Activated CD4-positive, alpha-beta memory T cell treated with anti-CD3 and anti-CD28 coated beads for 36 hours (primary cell): ENCODE results near the gene SPRED1. TPM values are rescaled to one million over a fixed set of nuclear protein-coding genes. Genes with fewer than 3 reads are reported as not detected.

ENCODE experiments used
- CTCF ChIA-PET: fragments of 350-600 bp; sonication (Branson Sonifier 250); formaldehyde crosslinking; loops from one replicate; lab custom pipeline; 2021; ENCODE audit warnings: antibody characterized with exemption, inconsistent platforms; lab: Charles Lee
- POLR2A ChIA-PET: fragments of 350-600 bp; sonication (Branson Sonifier 250); formaldehyde crosslinking; loops from one replicate; lab custom pipeline; 2021; ENCODE audit warnings: antibody characterized with exemption; lab: Charles Lee
- DNase-seq: peaks from one replicate; pipeline ENCODE4 v3.0.0-alpha.2; 2020
- H3K27ac Mint-ChIP-seq: one replicate; pipeline ENCODE4 v1.8.0; 2021; ENCODE audit warnings: mixed read lengths
- H3K27me3 Mint-ChIP-seq: one replicate; pipeline ENCODE4 v1.8.0; 2021; ENCODE audit warnings: mixed read lengths
- H3K36me3 Mint-ChIP-seq: one replicate; pipeline ENCODE4 v1.8.0; 2021; ENCODE audit warnings: mixed read lengths
- H3K4me1 Mint-ChIP-seq: one replicate; pipeline ENCODE4 v1.8.0; 2021; ENCODE audit warnings: low read depth, mixed read lengths
- H3K4me3 Mint-ChIP-seq: one replicate; pipeline ENCODE4 v1.8.0; 2021; ENCODE audit warnings: mild to moderate bottlenecking, mixed read lengths
- H3K9me3 Mint-ChIP-seq: one replicate; pipeline ENCODE4 v1.8.0; 2021; ENCODE audit warnings: mixed read lengths
- intact Hi-C: fragments of 100-400 bp; cut with micrococcal nuclease; formaldehyde crosslinking; loops from one replicate; pipeline ENCODE4 v1.15.1; 2023
- total RNA-seq, 2 experiments: library from RNA; stranded (reverse); gene quantifications; one replicate each; pipeline ENCODE4 v1.2.3, GENCODE V29; 2021

Gene SPRED1
- total RNA-seq, 2 experiments from 2014 or later: 0.92 to 0.97 TPM

DNA sequence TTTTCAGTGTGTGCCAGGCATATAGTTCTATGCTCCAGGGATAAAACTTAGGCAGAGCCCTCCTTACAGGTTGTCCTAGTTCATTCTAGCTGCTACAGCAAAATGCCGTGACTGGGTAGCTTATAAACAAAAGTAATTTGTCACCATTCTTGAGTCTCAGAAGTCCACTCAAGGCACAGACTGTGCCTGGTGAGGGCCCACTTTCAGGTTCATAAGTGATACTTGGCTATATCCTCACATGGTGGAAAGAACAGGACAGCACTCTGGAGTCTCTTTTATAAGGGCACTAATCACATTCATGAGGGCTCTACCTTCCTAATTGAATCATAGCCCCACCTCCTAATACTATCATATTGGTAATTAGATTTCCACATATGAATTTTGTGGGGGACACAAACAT is 80.1 kb downstream of the SPRED1 start:
- Mint-ChIP-seq H3K4me3 (no peak overlapping the region), H3K27ac (no peak overlapping the region), H3K9me3 (no peaks in the 10 kb centered on the region), H3K27me3 (peaks cover 3% of the 10 kb centered on the region), H3K36me3 (no peaks in the 10 kb centered on the region), H3K4me1 (no peaks in the 10 kb centered on the region)
- POLR2A ChIA-PET: no interaction called here
- intact Hi-C loops: no loop called here
- no peak for DNase-seq
- CTCF ChIA-PET: interaction anchor here (0.6 kb wide), 1 partner anchor 81 kb away, joined by 3 read pairs; no protein-coding TSS in a partner anchor

DNA sequence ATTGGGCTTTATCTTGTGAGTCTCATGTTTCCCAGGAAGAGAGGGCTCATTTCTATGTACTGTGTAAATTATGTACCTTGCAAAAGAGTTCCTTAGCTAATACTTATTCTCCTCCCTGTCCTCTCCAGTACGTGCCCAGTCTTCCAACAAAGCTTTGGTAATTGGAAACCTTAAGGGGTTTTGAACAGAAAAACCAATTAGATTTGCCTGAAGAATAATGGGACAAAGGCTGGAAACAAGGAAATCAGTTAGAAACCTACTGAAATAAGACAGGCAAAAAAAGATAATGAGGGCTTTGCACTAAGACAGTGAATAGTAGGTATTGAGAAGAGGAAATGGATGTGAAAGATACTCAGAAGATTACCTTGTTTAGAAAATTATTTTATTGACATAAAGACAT is 82.5 kb downstream of the SPRED1 start:
- Mint-ChIP-seq H3K4me1 (no peaks in the 10 kb centered on the region), H3K27ac (no peak overlapping the region), H3K36me3 (no peaks in the 10 kb centered on the region), H3K4me3 (no peak overlapping the region), H3K9me3 (no peaks in the 10 kb centered on the region), H3K27me3 (peaks cover 5% of the 10 kb centered on the region)
- intact Hi-C loops: no loop called here
- CTCF ChIA-PET: no interaction called here
- DNase-seq: no peak
- POLR2A ChIA-PET: no interaction called here

DNA sequence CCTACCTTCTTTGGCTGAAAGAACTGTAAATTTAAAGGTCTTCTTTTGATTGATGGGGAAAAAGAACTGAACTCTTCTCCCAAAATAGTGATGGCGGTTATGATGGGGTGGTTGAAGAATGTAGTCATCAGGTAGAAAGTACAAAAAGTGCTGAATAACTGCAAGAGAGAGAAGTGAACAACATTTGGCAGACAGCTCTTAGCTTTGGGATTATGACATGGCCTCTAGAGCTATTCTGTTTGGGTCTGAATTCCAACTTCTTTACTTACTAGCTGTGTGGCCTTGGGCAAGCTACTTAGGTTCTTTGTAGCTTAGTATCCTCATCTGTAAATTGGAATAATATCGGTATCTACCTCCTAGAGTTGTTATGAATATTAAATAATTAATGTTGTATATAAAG is 91.7 kb downstream of the SPRED1 start:
- Mint-ChIP-seq H3K4me3 (no peak overlapping the region), H3K36me3 (no peaks in the 10 kb centered on the region), H3K27ac (no peak overlapping the region), H3K9me3 (no peaks in the 10 kb centered on the region), H3K27me3 (peaks cover 8% of the 10 kb centered on the region), H3K4me1 (no peaks in the 10 kb centered on the region)
- ChIA-PET CTCF (no interaction called here), POLR2A (no interaction called here)
- intact Hi-C loops: no loop called here
- DNase-seq: no peak

DNA sequence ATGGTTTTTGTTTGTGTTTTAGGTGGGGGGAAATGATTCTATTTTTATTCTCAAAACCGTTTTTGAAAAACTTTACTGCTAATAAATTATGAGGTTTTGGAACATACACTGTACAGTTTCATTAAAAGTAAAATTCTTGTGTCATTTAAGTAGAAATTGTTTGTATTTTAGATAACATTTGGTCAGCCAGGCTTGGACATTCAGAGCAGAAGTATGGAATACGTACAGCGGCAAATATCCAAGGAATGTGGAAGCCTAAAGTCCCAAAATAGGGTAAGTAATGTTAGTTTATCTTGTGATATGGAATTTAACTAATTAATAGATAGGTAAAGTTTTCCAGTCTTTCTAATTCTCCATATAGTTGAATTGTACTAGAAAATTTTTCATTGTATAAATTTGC is 96.6 kb downstream of the SPRED1 start:
- DNase-seq: no peak
- POLR2A ChIA-PET: no interaction called here
- H3K27me3 Mint-ChIP-seq: peaks cover 3% of the 10 kb centered on the region
- no peak overlapping the region for H3K4me3 Mint-ChIP-seq
- no peak overlapping the region for H3K27ac Mint-ChIP-seq
- no peaks in the 10 kb centered on the region for H3K36me3 Mint-ChIP-seq
- H3K9me3 Mint-ChIP-seq: no peaks in the 10 kb centered on the region
- no peaks in the 10 kb centered on the region for H3K4me1 Mint-ChIP-seq
- intact Hi-C loops: no loop called here
- CTCF ChIA-PET: no interaction called here

DNA sequence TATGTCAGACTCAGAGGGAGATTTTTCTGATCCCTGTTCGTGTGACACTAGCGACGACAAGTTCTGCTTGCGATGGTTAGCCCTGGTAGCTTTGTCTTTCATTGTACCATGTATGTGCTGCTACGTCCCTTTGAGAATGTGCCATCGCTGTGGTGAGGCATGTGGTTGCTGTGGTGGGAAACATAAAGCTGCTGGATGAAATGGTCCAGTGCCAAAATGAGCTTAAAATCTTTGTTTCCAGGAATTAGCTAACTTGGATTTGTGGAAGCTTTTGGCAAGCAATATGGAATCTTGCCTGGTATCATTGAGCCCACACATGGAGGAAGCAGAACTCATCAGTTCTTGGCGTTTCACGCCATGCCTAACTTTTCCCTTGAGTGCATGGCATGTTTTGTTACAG is 98.8 kb downstream of the SPRED1 start:
- no peaks in the 10 kb centered on the region for H3K36me3 Mint-ChIP-seq
- H3K9me3 Mint-ChIP-seq: no peaks in the 10 kb centered on the region
- DNase-seq: no peak
- H3K4me3 Mint-ChIP-seq: no peak overlapping the region
- no peaks in the 10 kb centered on the region for H3K4me1 Mint-ChIP-seq
- ChIA-PET CTCF (no interaction called here), POLR2A (no interaction called here)
- intact Hi-C loops: no loop called here
- no peak overlapping the region for H3K27ac Mint-ChIP-seq
- peaks cover 6% of the 10 kb centered on the region for H3K27me3 Mint-ChIP-seq

DNA sequence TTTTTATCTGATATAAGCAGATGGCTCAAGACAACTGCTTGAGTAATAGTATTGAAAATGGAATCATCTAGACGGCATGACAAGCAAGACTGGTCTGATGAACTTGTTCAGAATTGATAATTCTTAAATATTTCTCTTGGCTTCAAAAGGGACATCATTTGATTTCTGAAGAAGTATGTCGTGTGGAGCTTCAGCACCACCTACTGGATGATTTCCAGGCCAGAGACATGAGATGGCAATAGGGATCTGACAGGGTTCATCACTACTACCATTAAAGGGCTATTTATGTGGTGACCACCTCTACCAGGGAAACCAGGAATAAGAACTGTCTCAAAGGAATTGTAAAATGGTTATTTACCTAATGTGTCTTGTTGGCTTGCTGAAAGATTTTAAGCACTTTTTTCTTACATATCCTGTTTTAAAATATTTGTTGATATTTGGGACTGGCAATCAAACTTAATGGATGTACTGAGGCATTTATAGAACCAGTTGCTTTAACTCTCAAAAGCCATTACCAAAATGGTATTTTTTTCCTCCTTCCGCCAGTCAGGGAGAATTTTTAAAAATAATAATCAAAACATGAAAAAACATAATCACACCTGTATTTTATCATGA is 101.8 kb downstream of the SPRED1 start:
- DNase-seq: peak; percentile 66
- H3K4me1 Mint-ChIP-seq: no peaks in the 10 kb centered on the region
- intact Hi-C loops: loop anchor here (1.0 to 2.0 kb wide), 4 partner anchors 102 to 590 kb away; partner anchors contain the start of gene SPRED1
- H3K4me3 Mint-ChIP-seq: no peak overlapping the region
- no peaks in the 10 kb centered on the region for H3K36me3 Mint-ChIP-seq
- H3K27ac Mint-ChIP-seq: no peak overlapping the region
- CTCF ChIA-PET: interaction anchor here (1.1 to 2.6 kb wide), 4 partner anchors 103 to 589 kb away, joined by 4 to 13 read pairs (median 4); no protein-coding TSS in a partner anchor
- POLR2A ChIA-PET: no interaction called here
- no peaks in the 10 kb centered on the region for H3K9me3 Mint-ChIP-seq
- peaks cover 8% of the 10 kb centered on the region for H3K27me3 Mint-ChIP-seq

DNA sequence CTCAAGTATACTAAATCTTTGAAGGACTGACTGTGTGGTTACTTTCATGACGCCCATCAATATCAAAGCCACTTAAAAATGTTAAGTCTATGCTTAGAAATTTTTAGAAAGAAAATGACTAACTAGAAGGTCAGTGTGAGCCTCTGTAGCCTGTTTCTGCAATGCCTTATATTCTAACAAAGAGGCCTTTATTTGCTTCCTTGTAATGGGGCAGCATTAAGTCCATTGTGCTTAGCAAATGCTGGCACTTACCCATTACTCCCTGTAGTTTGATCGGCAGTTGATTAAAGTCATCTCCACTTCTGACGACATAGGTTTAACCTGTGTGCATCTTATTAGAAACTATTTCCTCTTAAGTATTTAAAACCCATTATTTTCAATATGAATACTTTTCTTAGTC is 109.7 kb downstream of the SPRED1 start:
- POLR2A ChIA-PET: no interaction called here
- DNase-seq: no peak
- Mint-ChIP-seq H3K27ac (no peak overlapping the region), H3K4me3 (no peak overlapping the region), H3K4me1 (no peaks in the 10 kb centered on the region), H3K36me3 (no peaks in the 10 kb centered on the region), H3K9me3 (no peaks in the 10 kb centered on the region), H3K27me3 (peaks cover 24% of the 10 kb centered on the region)
- CTCF ChIA-PET: no interaction called here
- intact Hi-C loops: no loop called here

DNA sequence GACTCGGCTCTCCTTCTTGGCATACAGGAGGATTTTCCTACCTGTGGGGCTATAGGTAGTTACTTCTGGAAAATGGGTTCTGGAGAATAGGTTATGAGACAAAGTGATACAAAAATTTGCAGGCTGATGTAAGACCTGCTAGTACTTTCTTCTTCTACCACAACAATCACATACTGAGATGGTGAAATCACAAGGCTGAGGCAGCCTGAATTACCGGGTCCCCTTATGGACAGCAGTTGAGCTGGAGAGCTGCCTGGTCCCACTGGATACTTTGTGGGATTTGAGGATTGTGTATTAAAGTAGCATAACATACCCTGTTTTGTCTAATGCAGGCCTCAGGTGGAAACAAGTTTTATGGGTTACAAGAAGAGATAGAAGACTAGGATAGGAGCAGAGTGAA is 114.8 kb downstream of the SPRED1 start:
- Mint-ChIP-seq H3K27ac (no peak overlapping the region), H3K36me3 (no peaks in the 10 kb centered on the region), H3K27me3 (peaks cover 19% of the 10 kb centered on the region), H3K4me3 (no peak overlapping the region), H3K4me1 (no peaks in the 10 kb centered on the region), H3K9me3 (no peaks in the 10 kb centered on the region)
- no peak for DNase-seq
- ChIA-PET CTCF (no interaction called here), POLR2A (no interaction called here)
- intact Hi-C loops: no loop called here

DNA sequence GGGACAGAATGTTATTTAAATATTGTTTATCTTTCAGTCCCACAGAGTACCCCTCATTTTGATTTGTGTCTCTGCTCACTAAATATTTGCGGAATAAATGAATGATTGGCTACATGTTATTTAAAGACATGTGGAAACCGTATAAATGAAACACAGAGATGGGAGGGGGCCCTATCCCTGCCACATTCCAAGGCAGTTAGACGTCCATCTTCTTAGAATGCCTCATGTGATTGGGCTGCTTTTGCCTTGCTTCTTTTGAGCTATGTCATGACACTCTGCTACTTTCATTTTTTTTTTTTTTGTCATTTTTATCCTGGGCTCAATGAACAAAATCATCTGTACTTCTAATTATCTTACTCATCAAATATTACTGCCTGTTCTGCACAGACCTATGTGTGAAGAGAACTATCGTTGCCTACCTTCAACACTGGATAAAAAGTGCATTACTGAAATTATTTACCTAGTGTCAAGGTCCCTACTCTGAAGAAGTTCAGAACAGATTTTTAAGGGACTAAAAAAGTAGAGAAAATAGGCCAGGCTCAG is 117.4 kb downstream of the SPRED1 start:
- DNase-seq: no peak
- no peak overlapping the region for H3K4me3 Mint-ChIP-seq
- peaks cover 14% of the 10 kb centered on the region for H3K27me3 Mint-ChIP-seq
- no peaks in the 10 kb centered on the region for H3K4me1 Mint-ChIP-seq
- H3K36me3 Mint-ChIP-seq: no peaks in the 10 kb centered on the region
- POLR2A ChIA-PET: no interaction called here
- CTCF ChIA-PET: no interaction called here
- no peak overlapping the region for H3K27ac Mint-ChIP-seq
- H3K9me3 Mint-ChIP-seq: no peaks in the 10 kb centered on the region
- intact Hi-C loops: no loop called here

DNA sequence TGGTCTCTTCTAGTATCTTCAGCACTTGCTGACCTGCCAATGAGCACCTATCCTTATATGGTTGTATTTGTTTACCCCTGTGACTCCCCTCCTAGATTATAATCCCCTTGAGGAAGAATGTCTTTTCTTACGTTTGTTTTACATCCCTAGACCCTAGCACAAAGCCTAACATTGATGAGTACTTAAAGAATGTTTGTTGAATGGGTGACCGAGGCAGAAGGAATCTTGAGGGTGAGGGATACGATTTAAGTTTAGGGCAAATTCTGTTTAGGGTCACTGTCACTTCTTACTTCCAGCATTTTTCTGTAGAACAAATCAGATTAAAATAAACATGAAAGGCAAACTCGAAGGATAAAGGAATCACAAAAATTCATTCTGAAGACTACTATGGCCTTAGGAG is 120.4 kb downstream of the SPRED1 start:
- ChIA-PET CTCF (no interaction called here), POLR2A (no interaction called here)
- no peaks in the 10 kb centered on the region for H3K4me1 Mint-ChIP-seq
- no peak overlapping the region for H3K4me3 Mint-ChIP-seq
- H3K36me3 Mint-ChIP-seq: no peaks in the 10 kb centered on the region
- H3K9me3 Mint-ChIP-seq: no peaks in the 10 kb centered on the region
- no peak for DNase-seq
- H3K27me3 Mint-ChIP-seq: peaks cover 10% of the 10 kb centered on the region
- H3K27ac Mint-ChIP-seq: no peak overlapping the region
- intact Hi-C loops: no loop called here

DNA sequence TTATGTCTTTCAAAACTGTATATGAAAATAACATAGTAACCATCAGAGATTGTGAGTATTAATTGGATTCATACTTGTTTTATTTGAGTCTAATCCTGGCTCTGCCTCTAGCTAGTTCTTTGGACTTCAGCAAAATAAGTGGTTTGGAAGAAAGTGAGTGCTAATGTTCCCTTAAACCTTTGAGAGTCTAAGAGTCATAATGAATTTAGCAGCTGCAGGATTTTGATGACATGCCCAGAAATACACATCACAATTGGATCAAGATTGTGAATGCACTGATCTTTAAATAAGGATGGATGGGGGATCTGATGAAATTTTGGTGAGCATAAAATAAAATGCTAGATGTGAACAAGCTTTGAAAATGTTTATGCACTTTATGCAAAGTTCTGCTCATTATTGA is 121.4 kb downstream of the SPRED1 start:
- intact Hi-C loops: no loop called here
- H3K4me3 Mint-ChIP-seq: no peak overlapping the region
- ChIA-PET POLR2A (no interaction called here), CTCF (no interaction called here)
- no peaks in the 10 kb centered on the region for H3K36me3 Mint-ChIP-seq
- peaks cover 10% of the 10 kb centered on the region for H3K27me3 Mint-ChIP-seq
- DNase-seq: no peak
- no peaks in the 10 kb centered on the region for H3K9me3 Mint-ChIP-seq
- H3K4me1 Mint-ChIP-seq: no peaks in the 10 kb centered on the region
- H3K27ac Mint-ChIP-seq: no peak overlapping the region

DNA sequence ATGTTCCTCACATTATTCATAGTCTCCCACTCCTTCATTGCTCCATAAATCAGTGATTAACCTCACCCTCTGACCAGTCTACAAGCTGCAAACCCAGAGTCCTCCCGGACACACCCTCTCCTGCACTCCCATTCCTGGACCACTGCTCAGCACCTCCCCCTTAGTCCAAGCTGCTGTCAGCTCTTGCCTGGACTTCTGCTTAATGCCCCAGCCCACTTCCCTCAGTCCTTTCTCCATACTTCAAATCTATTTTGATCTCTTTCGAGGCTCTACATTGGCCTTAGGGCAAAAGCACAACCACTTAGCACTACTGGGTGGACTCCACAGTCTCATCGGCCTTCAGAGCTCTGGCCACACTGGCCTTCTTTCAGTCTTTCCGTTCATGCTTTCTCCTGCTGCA is 121.9 kb downstream of the SPRED1 start:
- no peaks in the 10 kb centered on the region for H3K4me1 Mint-ChIP-seq
- ChIA-PET CTCF (interaction anchor here (1.1 kb wide), 1 partner anchor 325 kb away, joined by 4 read pairs; no protein-coding TSS in a partner anchor), POLR2A (no interaction called here)
- peaks cover 15% of the 10 kb centered on the region for H3K27me3 Mint-ChIP-seq
- H3K4me3 Mint-ChIP-seq: no peak overlapping the region
- no peak overlapping the region for H3K27ac Mint-ChIP-seq
- intact Hi-C loops: no loop called here
- H3K9me3 Mint-ChIP-seq: no peaks in the 10 kb centered on the region
- H3K36me3 Mint-ChIP-seq: no peaks in the 10 kb centered on the region
- DNase-seq: no peak

DNA sequence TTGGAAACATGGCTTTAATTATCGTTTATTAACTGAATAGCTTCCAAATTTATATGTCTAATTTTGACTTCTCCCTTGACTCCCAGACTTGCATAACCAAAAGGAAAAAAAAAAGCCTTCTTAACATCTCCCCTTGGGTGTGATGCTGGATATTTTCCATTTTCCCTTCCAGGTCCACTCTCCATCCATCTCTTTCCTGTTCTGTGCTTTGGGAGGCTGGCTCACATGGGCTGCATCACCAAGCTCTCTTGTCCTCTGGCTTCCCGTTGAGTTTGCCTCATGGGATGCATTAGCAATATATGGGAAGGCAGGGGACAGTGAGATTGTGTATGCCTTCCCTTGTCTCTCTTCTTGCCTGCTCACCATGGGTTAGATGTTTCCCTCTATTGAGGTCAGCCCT is 123.4 kb downstream of the SPRED1 start:
- Mint-ChIP-seq H3K36me3 (no peaks in the 10 kb centered on the region), H3K9me3 (no peaks in the 10 kb centered on the region), H3K27me3 (peaks cover 22% of the 10 kb centered on the region), H3K27ac (no peak overlapping the region), H3K4me3 (no peak overlapping the region), H3K4me1 (no peaks in the 10 kb centered on the region)
- intact Hi-C loops: no loop called here
- ChIA-PET CTCF (interaction anchor here (1.5 kb wide), 1 partner anchor 11 kb away, joined by 4 read pairs; no protein-coding TSS in a partner anchor), POLR2A (no interaction called here)
- no peak for DNase-seq
